Measurements from ENCODE around the gene HMCN1.

The HMCN1 gene

DNA sequence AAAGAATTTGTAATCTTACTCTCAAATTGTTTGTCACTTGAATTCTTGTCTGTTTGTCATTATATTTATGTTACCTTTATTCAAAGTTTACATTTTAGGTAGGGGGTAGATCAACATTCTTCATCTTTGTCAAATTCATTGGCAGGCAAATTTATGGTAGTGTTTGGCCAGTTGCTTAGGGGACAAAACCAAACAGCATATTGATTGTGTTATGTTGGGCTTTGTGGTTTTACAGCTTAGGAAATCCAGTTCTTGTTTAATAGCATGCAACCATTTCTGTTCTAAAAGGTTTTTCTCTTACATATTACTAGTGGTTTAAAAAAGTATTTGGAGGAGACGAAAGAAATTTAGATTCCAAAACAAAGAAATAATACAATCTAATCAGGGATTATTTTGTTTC, 91.4 kb downstream of the HMCN1 start:
- no CpG with 5 or more reads among the region's 1 CpG for WGBS
- Histone ChIP-seq H2BK5ac (ENCODE audit: low read depth, low read length, poor library complexity, severe bottlenecking) (no peak overlapping the region), H3K18ac (ENCODE audit: low read depth in 1 of 2, low read length in 2 of 2) (no peak overlapping the region), H3K27ac (ENCODE audit: low read length, poor library complexity, severe bottlenecking) (no peak overlapping the region), H3K9ac (ENCODE audit: low read length) (peak overlapping the region; percentile 68), H3K4me2 (ENCODE audit: low read length, poor library complexity, severe bottlenecking) (no peak overlapping the region), H2BK15ac (ENCODE audit: low read depth, poor library complexity, severe bottlenecking) (no peak overlapping the region), H3K4ac (ENCODE audit: low read depth in 1 of 2, low read length in 2 of 2) (no peak overlapping the region), H2BK120ac (ENCODE audit: low read depth, low read length) (no peak overlapping the region), H3K4me1 (ENCODE audit: control insufficient read depth, insufficient read depth, low read depth, low read length) (no peaks in the 10 kb centered on the region), H3K4me3 (ENCODE audit: insufficient read depth in 1 of 2, low read depth in 1 of 2, low read length in 2 of 2) (no peak overlapping the region), H4K8ac (ENCODE audit: low read length) (no peak overlapping the region), H3K14ac (ENCODE audit: low read length in 2 of 2) (no peak overlapping the region), H3K9me3 (ENCODE audit: control insufficient read depth, low read length) (no peaks in the 10 kb centered on the region), H3K27me3 (ENCODE audit: control insufficient read depth in 1 of 2, insufficient read depth in 1 of 2, low read length in 2 of 2) (no peaks in the 10 kb centered on the region), H2BK12ac (ENCODE audit: low read length in 2 of 2) (no peak overlapping the region), H3K79me1 (replicated peaks; ENCODE audit: low read length, poor library complexity, severe bottlenecking) (peaks cover 4% of the 10 kb centered on the region), H3K23ac (ENCODE audit: low read length in 2 of 2) (no peak overlapping the region), H2AK5ac (ENCODE audit: low read length, severe bottlenecking) (no peak overlapping the region), H4K91ac (ENCODE audit: low read length) (no peak overlapping the region), H3K36me3 (ENCODE audit: control insufficient read depth in 1 of 2, insufficient read depth in 2 of 2, low read depth in 1 of 2, low read length in 2 of 2) (peaks cover 0 to 3% of the 10 kb centered on the region in 2 experiments), H2AFZ (ENCODE audit: low read depth, low read length) (no peak overlapping the region)
- DNase-seq, result peak; percentile 67

DNA sequence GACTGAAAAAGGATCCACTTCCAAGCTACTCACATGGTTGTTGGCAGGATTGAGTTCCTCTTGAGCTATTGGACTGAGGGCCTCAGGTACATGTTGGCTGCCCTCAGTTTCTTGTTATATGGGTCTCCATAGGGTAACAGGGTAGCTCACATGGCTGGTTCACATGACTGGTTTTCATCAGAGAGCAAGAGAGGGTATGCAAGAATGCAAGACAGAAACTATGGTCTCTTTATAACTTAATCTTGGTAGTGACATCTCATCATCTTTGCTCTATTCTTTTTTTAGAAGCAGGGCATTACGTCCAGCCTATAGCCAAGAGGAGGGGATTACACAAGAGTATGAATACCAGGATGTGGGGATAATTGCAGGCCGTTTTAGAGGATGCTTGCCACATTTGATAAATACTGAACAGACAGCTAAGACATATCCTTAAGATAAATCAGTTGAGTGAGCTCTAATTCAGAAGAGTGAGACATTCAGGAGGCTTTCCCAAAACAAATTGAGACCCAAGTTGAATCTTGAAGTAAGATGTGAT, 100.2 kb downstream of the HMCN1 start:
- no peak overlapping the region for H4K91ac ChIP-seq (ENCODE audit: low read length)
- no peaks in the 10 kb centered on the region for H3K9me3 ChIP-seq (ENCODE audit: control insufficient read depth, low read length)
- no peak overlapping the region for H2AFZ ChIP-seq (ENCODE audit: low read depth, low read length)
- peak overlapping the region in 1 of 2 experiments; percentile 73 for H3K4ac ChIP-seq (ENCODE audit: low read depth in 1 of 2, low read length in 2 of 2)
- H3K27ac ChIP-seq (ENCODE audit: low read length, poor library complexity, severe bottlenecking), result no peak overlapping the region
- no peaks in the 10 kb centered on the region for H3K27me3 ChIP-seq (ENCODE audit: control insufficient read depth in 1 of 2, insufficient read depth in 1 of 2, low read length in 2 of 2)
- H2BK5ac ChIP-seq (ENCODE audit: low read depth, low read length, poor library complexity, severe bottlenecking), result no peak overlapping the region
- peaks cover 0 to 3% of the 10 kb centered on the region in 2 experiments for H3K36me3 ChIP-seq (ENCODE audit: control insufficient read depth in 1 of 2, insufficient read depth in 2 of 2, low read depth in 1 of 2, low read length in 2 of 2)
- H4K8ac ChIP-seq (ENCODE audit: low read length), result no peak overlapping the region
- H3K79me1 ChIP-seq (replicated peaks; ENCODE audit: low read length, poor library complexity, severe bottlenecking), result peaks cover 11% of the 10 kb centered on the region
- no peak overlapping the region for H2BK120ac ChIP-seq (ENCODE audit: low read depth, low read length)
- H2BK12ac ChIP-seq (ENCODE audit: low read length in 2 of 2), result no peak overlapping the region
- peak; percentile 55 for DNase-seq
- no peak overlapping the region for H3K23ac ChIP-seq (ENCODE audit: low read length in 2 of 2)
- H3K18ac ChIP-seq (ENCODE audit: low read depth in 1 of 2, low read length in 2 of 2), result no peak overlapping the region
- H2AK5ac ChIP-seq (ENCODE audit: low read length, severe bottlenecking), result no peak overlapping the region
- H3K4me1 ChIP-seq (ENCODE audit: control insufficient read depth, insufficient read depth, low read depth, low read length), result no peaks in the 10 kb centered on the region
- no peak overlapping the region for H3K14ac ChIP-seq (ENCODE audit: low read length in 2 of 2)
- H3K9ac ChIP-seq (ENCODE audit: low read length), result no peak overlapping the region
- H3K4me3 ChIP-seq (ENCODE audit: insufficient read depth in 1 of 2, low read depth in 1 of 2, low read length in 2 of 2), result no peak overlapping the region
- no peak overlapping the region for H3K4me2 ChIP-seq (ENCODE audit: low read length, poor library complexity, severe bottlenecking)
- H2BK15ac ChIP-seq (ENCODE audit: low read depth, poor library complexity, severe bottlenecking), result no peak overlapping the region
- WGBS, result 20% methylated on average over 1 of the region's 2 CpGs

DNA sequence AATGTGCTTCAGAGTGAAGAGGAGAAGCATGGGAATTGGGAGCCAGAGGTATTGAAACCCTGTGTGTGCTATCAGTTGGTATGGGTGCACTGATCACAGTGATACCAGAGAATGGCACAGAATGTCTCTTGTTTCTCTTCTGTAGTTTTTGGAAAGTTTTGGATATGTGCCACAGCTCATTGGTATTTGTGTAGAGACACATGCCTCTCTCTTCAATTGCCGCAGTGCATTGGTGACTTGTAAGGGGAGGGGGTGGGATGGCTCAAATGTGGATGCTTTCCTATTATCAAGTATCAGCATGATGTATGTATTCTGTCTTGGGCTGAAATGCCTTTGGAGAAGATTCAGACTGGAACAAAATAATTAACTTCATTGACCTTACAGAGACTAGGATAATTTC, 101.0 kb downstream of the HMCN1 start:
- Histone ChIP-seq H3K18ac (ENCODE audit: low read depth in 1 of 2, low read length in 2 of 2) (no peak overlapping the region), H3K36me3 (ENCODE audit: control insufficient read depth in 1 of 2, insufficient read depth in 2 of 2, low read depth in 1 of 2, low read length in 2 of 2) (peaks cover 0 to 3% of the 10 kb centered on the region in 2 experiments)
- 94% methylated on average over 1 of the region's 1 CpG for WGBS

DNA sequence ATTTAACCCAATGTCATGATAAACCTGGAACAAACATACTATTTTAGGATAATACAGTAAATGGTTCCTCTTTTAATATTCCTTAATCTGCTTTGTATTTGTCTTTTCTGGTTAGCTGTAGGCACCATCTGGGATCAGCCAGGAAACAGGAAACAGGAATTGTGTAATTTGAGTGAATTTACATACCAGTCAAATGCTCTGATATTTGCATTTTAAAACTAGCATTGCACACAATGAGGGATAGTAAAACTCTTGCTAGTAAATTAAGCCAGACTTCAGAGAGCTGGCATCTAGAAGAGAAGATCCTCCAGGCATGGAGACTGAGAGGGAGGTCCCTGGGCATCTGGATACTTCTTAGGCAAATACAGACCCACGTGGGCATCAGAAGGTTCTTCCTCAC, 103.5 kb downstream of the HMCN1 start:
- no peak overlapping the region for H3K27ac ChIP-seq (ENCODE audit: low read length, poor library complexity, severe bottlenecking)

More for the DNA sequence above, 101.0 kb downstream of the HMCN1 start:
- Histone ChIP-seq H3K4me3 (ENCODE audit: insufficient read depth in 1 of 2, low read depth in 1 of 2, low read length in 2 of 2) (no peak overlapping the region), H3K27ac (ENCODE audit: low read length, poor library complexity, severe bottlenecking) (no peak overlapping the region), H3K4me2 (ENCODE audit: low read length, poor library complexity, severe bottlenecking) (no peak overlapping the region), H3K14ac (ENCODE audit: low read length in 2 of 2) (peak overlapping the region in 1 of 2 experiments; percentile 48), H3K9ac (ENCODE audit: low read length) (no peak overlapping the region), H3K79me1 (replicated peaks; ENCODE audit: low read length, poor library complexity, severe bottlenecking) (peaks cover 11% of the 10 kb centered on the region), H2BK120ac (ENCODE audit: low read depth, low read length) (no peak overlapping the region), H2BK12ac (ENCODE audit: low read length in 2 of 2) (no peak overlapping the region), H2AK5ac (ENCODE audit: low read length, severe bottlenecking) (no peak overlapping the region), H3K4me1 (ENCODE audit: control insufficient read depth, insufficient read depth, low read depth, low read length) (no peaks in the 10 kb centered on the region), H3K23ac (ENCODE audit: low read length in 2 of 2) (peak overlapping the region in 1 of 2 experiments; percentile 52), H2BK15ac (ENCODE audit: low read depth, poor library complexity, severe bottlenecking) (no peak overlapping the region), H2BK5ac (ENCODE audit: low read depth, low read length, poor library complexity, severe bottlenecking) (no peak overlapping the region), H3K27me3 (ENCODE audit: control insufficient read depth in 1 of 2, insufficient read depth in 1 of 2, low read length in 2 of 2) (no peaks in the 10 kb centered on the region), H3K9me3 (ENCODE audit: control insufficient read depth, low read length) (no peaks in the 10 kb centered on the region), H4K8ac (ENCODE audit: low read length) (no peak overlapping the region), H3K4ac (ENCODE audit: low read depth in 1 of 2, low read length in 2 of 2) (no peak overlapping the region), H2AFZ (ENCODE audit: low read depth, low read length) (no peak overlapping the region), H4K91ac (ENCODE audit: low read length) (no peak overlapping the region)
- no peak for DNase-seq

More for the DNA sequence above, 103.5 kb downstream of the HMCN1 start:
- Histone ChIP-seq H3K14ac (ENCODE audit: low read length in 2 of 2) (peak overlapping the region in 1 of 2 experiments; percentile 31), H3K27me3 (ENCODE audit: control insufficient read depth in 1 of 2, insufficient read depth in 1 of 2, low read length in 2 of 2) (no peaks in the 10 kb centered on the region), H3K36me3 (ENCODE audit: control insufficient read depth in 1 of 2, insufficient read depth in 2 of 2, low read depth in 1 of 2, low read length in 2 of 2) (peaks cover 0 to 3% of the 10 kb centered on the region in 2 experiments), H3K4ac (ENCODE audit: low read depth in 1 of 2, low read length in 2 of 2) (no peak overlapping the region), H4K91ac (ENCODE audit: low read length) (no peak overlapping the region), H2BK120ac (ENCODE audit: low read depth, low read length) (no peak overlapping the region), H2AK5ac (ENCODE audit: low read length, severe bottlenecking) (no peak overlapping the region), H3K23ac (ENCODE audit: low read length in 2 of 2) (no peak overlapping the region), H2BK5ac (ENCODE audit: low read depth, low read length, poor library complexity, severe bottlenecking) (peak overlapping the region; percentile 66), H3K9ac (ENCODE audit: low read length) (no peak overlapping the region), H4K8ac (ENCODE audit: low read length) (no peak overlapping the region), H3K79me1 (replicated peaks; ENCODE audit: low read length, poor library complexity, severe bottlenecking) (peaks cover 11% of the 10 kb centered on the region), H2BK12ac (ENCODE audit: low read length in 2 of 2) (peak overlapping the region in 1 of 2 experiments; percentile 44), H3K4me3 (ENCODE audit: insufficient read depth in 1 of 2, low read depth in 1 of 2, low read length in 2 of 2) (no peak overlapping the region), H3K18ac (ENCODE audit: low read depth in 1 of 2, low read length in 2 of 2) (peak overlapping the region; percentile 50 to 82), H3K4me1 (ENCODE audit: control insufficient read depth, insufficient read depth, low read depth, low read length) (no peaks in the 10 kb centered on the region), H3K9me3 (ENCODE audit: control insufficient read depth, low read length) (no peaks in the 10 kb centered on the region), H2AFZ (ENCODE audit: low read depth, low read length) (no peak overlapping the region), H2BK15ac (ENCODE audit: low read depth, poor library complexity, severe bottlenecking) (no peak overlapping the region), H3K4me2 (ENCODE audit: low read length, poor library complexity, severe bottlenecking) (no peak overlapping the region)
- WGBS, result 80% methylated on average over 1 of the region's 1 CpG
- DNase-seq, result no peak
